ENCODE measurements around the gene SLCO4A1.

Gene SLCO4A1

GRCh38 chr20:62631336-62632308 lies 10.7 kb upstream of the SLCO4A1 start:
- TF ChIP-seq ZNF8 (CRISPR knock-in tag; IDR thresholded peaks at IDR 0.05) (no peak), ZFP3 (CRISPR knock-in tag; IDR thresholded peaks at IDR 0.05) (no peak), CSRNP3 (CRISPR knock-in tag; IDR thresholded peaks at IDR 0.05) (no peak), SNAI2 (CRISPR knock-in tag; IDR thresholded peaks at IDR 0.05) (no peak), PATZ1 (CRISPR knock-in tag; IDR thresholded peaks at IDR 0.05; ENCODE audit: borderline replicate concordance) (no peak), TOX (CRISPR knock-in tag; IDR thresholded peaks at IDR 0.05; ENCODE audit: borderline replicate concordance) (no peak)
- ATAC-seq, result no peak

- ATAC-seq, result no peak
- no peak for TF ChIP-seq CREB5 (CRISPR knock-in tag; IDR thresholded peaks at IDR 0.05; ENCODE audit: low read depth)
- no peak for TF ChIP-seq ZFP30 (CRISPR knock-in tag; IDR thresholded peaks at IDR 0.05)
- no peak for TF ChIP-seq ESRRG (CRISPR knock-in tag; IDR thresholded peaks at IDR 0.05)
- no peak for TF ChIP-seq ISL1 (CRISPR knock-in tag; IDR thresholded peaks at IDR 0.05)
- TF ChIP-seq CSRNP3 (CRISPR knock-in tag; IDR thresholded peaks at IDR 0.05), result no peak
- TF ChIP-seq CSDC2 (CRISPR knock-in tag; IDR thresholded peaks at IDR 0.05), result no peak
- no peak for TF ChIP-seq ZNF565 (CRISPR knock-in tag; conservative IDR thresholded peaks at IDR 0.05; ENCODE audit: low read depth)
- TF ChIP-seq PPARA (CRISPR knock-in tag; IDR thresholded peaks at IDR 0.05; ENCODE audit: borderline replicate concordance), result no peak
- no peak for TF ChIP-seq POU6F1 (CRISPR knock-in tag; IDR thresholded peaks at IDR 0.05; ENCODE audit: borderline replicate concordance, low read depth)
- no peak for TF ChIP-seq RARB (CRISPR knock-in tag; IDR thresholded peaks at IDR 0.05)
- no peak for TF ChIP-seq TOX (CRISPR knock-in tag; IDR thresholded peaks at IDR 0.05; ENCODE audit: borderline replicate concordance)
- no peak for TF ChIP-seq SNAI2 (CRISPR knock-in tag; IDR thresholded peaks at IDR 0.05)
- TF ChIP-seq ZFP3 (CRISPR knock-in tag; IDR thresholded peaks at IDR 0.05), result no peak
- no peak for TF ChIP-seq BACH2 (CRISPR knock-in tag; IDR thresholded peaks at IDR 0.05; ENCODE audit: borderline replicate concordance)
- no peak for TF ChIP-seq ZNF8 (CRISPR knock-in tag; IDR thresholded peaks at IDR 0.05)
- TF ChIP-seq PATZ1 (CRISPR knock-in tag; IDR thresholded peaks at IDR 0.05; ENCODE audit: borderline replicate concordance), result no peak
- no peak for TF ChIP-seq ZC3H10 (CRISPR knock-in tag; IDR thresholded peaks at IDR 0.05)
These were observed 9.7 kb upstream of the SLCO4A1 start for GRCh38 chr20:62632575-62633090.
